Measurements from ENCODE around the gene SYNGAP1.
"Not testable (repeated sequence)": the region's sequence is repeated elsewhere in the genome, so short reads cannot be mapped to it uniquely, and the experiment has no call there.

Gene SYNGAP1

GRCh38 chr6:33419580-33420490, at the start of gene SYNGAP1:
Gene SYNGAP1 (plus strand): TSS chr6:33420065. CDS start chr6:33420265, 200 bp downstream.
- DNase-seq (ENCODE audit: low spot score): no peak

GRCh38 chr6:33371901-33372300, 48.0 kb upstream of the SYNGAP1 start:
- not testable (repeated sequence) for DNase-seq (ENCODE audit: low spot score)

- no peak for DNase-seq (ENCODE audit: low spot score)
These were observed 47.2 kb upstream of the SYNGAP1 start for GRCh38 chr6:33372526-33373123.

- DNase-seq (ENCODE audit: low spot score): no peak
These were observed 45.6 kb upstream of the SYNGAP1 start for GRCh38 chr6:33373960-33374910.

- DNase-seq (ENCODE audit: low spot score): peak; percentile 17
These were observed 44.7 kb upstream of the SYNGAP1 start for GRCh38 chr6:33375143-33375671.

GRCh38 chr6:33377171-33377570, 42.7 kb upstream of the SYNGAP1 start:
- DNase-seq (ENCODE audit: low spot score): no peak

- DNase-seq (ENCODE audit: low spot score): not testable (repeated sequence)
These were observed 40.7 kb upstream of the SYNGAP1 start for GRCh38 chr6:33379184-33379583.

- DNase-seq (ENCODE audit: low spot score): no peak
These were observed 39.4 kb upstream of the SYNGAP1 start for GRCh38 chr6:33380272-33380981.

GRCh38 chr6:33383427-33384185, 36.3 kb upstream of the SYNGAP1 start:
- DNase-seq (ENCODE audit: low spot score): no peak

- no peak for DNase-seq (ENCODE audit: low spot score)
These were observed 35.3 kb upstream of the SYNGAP1 start for GRCh38 chr6:33384581-33385020.

- DNase-seq (ENCODE audit: low spot score): no peak
These were observed 29.7 kb upstream of the SYNGAP1 start for GRCh38 chr6:33390173-33390572.

GRCh38 chr6:33390767-33391277, 29.0 kb upstream of the SYNGAP1 start:
- DNase-seq (ENCODE audit: low spot score): no peak

GRCh38 chr6:33391278-33391921, 28.5 kb upstream of the SYNGAP1 start, which contains the start of gene KIFC1:
Gene KIFC1 (plus strand): TSS chr6:33391823. CDS start chr6:33391986, 163 bp downstream.
- peak; percentile 100 for DNase-seq (ENCODE audit: low spot score)

- DNase-seq (ENCODE audit: low spot score): no peak
These were observed 27.8 kb upstream of the SYNGAP1 start for GRCh38 chr6:33391922-33392594.

- no peak for DNase-seq (ENCODE audit: low spot score)
These were observed 27.3 kb upstream of the SYNGAP1 start for GRCh38 chr6:33392595-33392948.

- DNase-seq (ENCODE audit: low spot score): no peak
These were observed 26.9 kb upstream of the SYNGAP1 start for GRCh38 chr6:33392979-33393378.

GRCh38 chr6:33397541-33397940, 22.3 kb upstream of the SYNGAP1 start:
- no peak for DNase-seq (ENCODE audit: low spot score)

GRCh38 chr6:33398601-33399000, 21.3 kb upstream of the SYNGAP1 start:
- not testable (repeated sequence) for DNase-seq (ENCODE audit: low spot score)

- not testable (repeated sequence) for DNase-seq (ENCODE audit: low spot score)
These were observed 20.0 kb upstream of the SYNGAP1 start for GRCh38 chr6:33399881-33400280.

Measured in globus pallidus (tissue), 1 donor.